HEK293 (cell line): ENCODE measurements around the gene TTBK1.

Experiments used
- CTCF ChIP-seq: fragments of 450-650 bp; formaldehyde crosslinking; IDR thresholded peaks from 2 replicates; pipeline ENCODE4 v1.5.1; 2016; ENCODE audit warnings: missing biosample characterization, missing genetic modification characterization
- FEZF1 ChIP-seq: fragments of 450-650 bp; formaldehyde crosslinking; IDR thresholded peaks from 2 replicates; pipeline ENCODE4 v1.5.1; 2016; ENCODE audit warnings: missing biosample characterization, missing genetic modification characterization
- GLI2 ChIP-seq: fragments of 450-650 bp; formaldehyde crosslinking; IDR thresholded peaks from 2 replicates; pipeline ENCODE4; 2017; ENCODE audit warnings: missing biosample characterization, missing genetic modification characterization, low read depth, borderline replicate concordance
- KLF1 ChIP-seq: fragments of 450-650 bp; formaldehyde crosslinking; IDR thresholded peaks from 2 replicates; pipeline ENCODE4 v1.5.1; 2016; ENCODE audit warnings: missing biosample characterization, missing genetic modification characterization
- PBX3 ChIP-seq: sonication (generic); formaldehyde crosslinking; IDR thresholded peaks from 2 replicates; pipeline ENCODE4 v1.8.1; 2022; ENCODE audit warnings: mild to moderate bottlenecking, moderate library complexity, missing genetic modification reagents
- PRDM4 ChIP-seq: fragments of 450-650 bp; formaldehyde crosslinking; IDR thresholded peaks from 2 replicates; pipeline ENCODE4 v1.5.1; 2017; ENCODE audit warnings: missing biosample characterization, missing genetic modification characterization
- RBAK ChIP-seq: fragments of 450-650 bp; formaldehyde crosslinking; IDR thresholded peaks from 2 replicates; pipeline ENCODE4 v1.5.1; 2016; ENCODE audit warnings: missing biosample characterization, missing genetic modification characterization
- ZBTB26 ChIP-seq: fragments of 450-650 bp; formaldehyde crosslinking; optimal IDR thresholded peaks from 2 replicates; pipeline ENCODE3; 2016; ENCODE audit warnings: missing biosample characterization, mild to moderate bottlenecking, missing genetic modification characterization
- ZIC2 ChIP-seq: fragments of 450-650 bp; formaldehyde crosslinking; IDR thresholded peaks from 2 replicates; pipeline ENCODE4 v1.5.1; 2016; ENCODE audit warnings: missing biosample characterization, missing genetic modification characterization
- ZNF133 ChIP-seq: fragments of 450-650 bp; formaldehyde crosslinking; IDR thresholded peaks from 2 replicates; pipeline ENCODE4 v1.5.1; 2016; ENCODE audit warnings: missing biosample characterization, missing genetic modification characterization
- ZNF138 ChIP-seq: fragments of 450-650 bp; formaldehyde crosslinking; IDR thresholded peaks from 2 replicates; pipeline ENCODE4 v1.5.1; 2016; ENCODE audit warnings: missing biosample characterization, missing genetic modification characterization, borderline replicate concordance
- ZNF148 ChIP-seq: fragments of 450-650 bp; formaldehyde crosslinking; IDR thresholded peaks from 2 replicates; pipeline ENCODE4 v1.5.0; 2017; ENCODE audit warnings: missing biosample characterization, missing genetic modification characterization, borderline replicate concordance
- ZNF366 ChIP-seq: fragments of 450-650 bp; formaldehyde crosslinking; conservative IDR thresholded peaks from 2 replicates; pipeline ENCODE4 v1.5.1; 2016; ENCODE audit warnings: missing biosample characterization, missing genetic modification characterization
- ZNF391 ChIP-seq: fragments of 450-650 bp; formaldehyde crosslinking; IDR thresholded peaks from 2 replicates; pipeline ENCODE4 v1.5.1; 2016; ENCODE audit warnings: low read depth, missing biosample characterization, missing genetic modification characterization, borderline replicate concordance
- ZNF398 ChIP-seq: fragments of 450-650 bp; formaldehyde crosslinking; IDR thresholded peaks from 2 replicates; pipeline ENCODE4 v1.5.1; 2017; ENCODE audit warnings: missing biosample characterization, missing genetic modification characterization
- ZNF510 ChIP-seq: fragments of 450-650 bp; formaldehyde crosslinking; IDR thresholded peaks from 2 replicates; pipeline ENCODE4 v1.5.1; 2018; ENCODE audit warnings: mild to moderate bottlenecking, missing genetic modification characterization, missing biosample characterization; ENCODE audit not compliant: insufficient replicate concordance
- ZNF513 ChIP-seq: fragments of 450-650 bp; IDR thresholded peaks from 2 replicates; pipeline ENCODE4 v1.5.1; 2018; ENCODE audit warnings: missing biosample characterization, missing genetic modification characterization
- ZNF514 ChIP-seq: fragments of 450-650 bp; formaldehyde crosslinking; IDR thresholded peaks from 2 replicates; pipeline ENCODE4 v1.5.1; 2016; ENCODE audit warnings: missing biosample characterization, missing genetic modification characterization
- ZNF521 ChIP-seq: fragments of 450-650 bp; formaldehyde crosslinking; IDR thresholded peaks from 2 replicates; pipeline ENCODE4 v1.5.1; 2017; ENCODE audit warnings: missing biosample characterization, mild to moderate bottlenecking, missing genetic modification characterization
- ZNF561 ChIP-seq: fragments of 450-650 bp; IDR thresholded peaks from 2 replicates; pipeline ENCODE4 v1.5.1; 2018; ENCODE audit warnings: missing biosample characterization, missing genetic modification characterization, borderline replicate concordance
- ZNF580 ChIP-seq: fragments of 450-650 bp; formaldehyde crosslinking; IDR thresholded peaks from 2 replicates; pipeline ENCODE4 v1.5.1; 2016; ENCODE audit warnings: missing biosample characterization, missing genetic modification characterization
- ZNF621 ChIP-seq: fragments of 450-650 bp; formaldehyde crosslinking; IDR thresholded peaks from 2 replicates; pipeline ENCODE4 v1.5.1; 2017; ENCODE audit warnings: missing biosample characterization, missing genetic modification characterization
- ZNF639 ChIP-seq: fragments of 450-650 bp; formaldehyde crosslinking; IDR thresholded peaks from 2 replicates; pipeline ENCODE4 v1.5.1; 2016; ENCODE audit warnings: missing biosample characterization, missing genetic modification characterization
- ZNF785 ChIP-seq: fragments of 450-650 bp; formaldehyde crosslinking; IDR thresholded peaks from 2 replicates; pipeline ENCODE4 v1.5.1; 2016; ENCODE audit warnings: missing biosample characterization, missing genetic modification characterization

Gene TTBK1

GRCh38 chr6:43269273-43270007, 26.2 kb downstream of the TTBK1 start (continued):
- TF ChIP-seq CTCF (tag by site-specific recombination) (no peak), PRDM4 (tag by site-specific recombination) (no peak), GLI2 (tag by site-specific recombination) (no peak), ZNF639 (tag by site-specific recombination) (no peak), KLF1 (tag by site-specific recombination) (peak; percentile 61), ZNF561 (tag by site-specific recombination) (no peak), ZIC2 (tag by site-specific recombination) (peak; percentile 79), ZNF138 (tag by site-specific recombination) (no peak), PBX3 (CRISPR knock-in tag) (no peak), ZNF514 (tag by site-specific recombination) (no peak), ZBTB26 (peak; percentile 21), ZNF398 (tag by site-specific recombination) (no peak), RBAK (no peak), ZNF391 (tag by site-specific recombination) (no peak), FEZF1 (tag by site-specific recombination) (no peak), ZNF366 (no peak), ZNF580 (no peak), ZNF133 (tag by site-specific recombination) (no peak), ZNF785 (tag by site-specific recombination) (no peak), ZNF513 (tag by site-specific recombination) (no peak), ZNF521 (tag by site-specific recombination) (no peak), ZNF148 (tag by site-specific recombination) (no peak), ZNF510 (no peak), ZNF621 (tag by site-specific recombination) (no peak)
